Activated CD4-positive, alpha-beta T cell treated with anti-CD3 and anti-CD28 coated beads, Interleukin-2, Interleukin-4, amounts not matched to agents 100 ng/mL and 50 ng/mL, durations not matched to agents 16 hours and 8 hours (primary cell): ENCODE measurements around the gene RYR2.

Experiments used
- DNase-seq: peaks from one replicate; pipeline ENCODE4 v3.0.0-alpha.2; 2020; ENCODE audit warnings: low spot score

Gene RYR2

GRCh38 chr1:237201155-237201554 is 159.2 kb downstream of the RYR2 start:
- no peak for DNase-seq

- no peak for DNase-seq
Observed at GRCh38 chr1:237204841-237205240, 162.9 kb downstream of the RYR2 start.

DNA sequence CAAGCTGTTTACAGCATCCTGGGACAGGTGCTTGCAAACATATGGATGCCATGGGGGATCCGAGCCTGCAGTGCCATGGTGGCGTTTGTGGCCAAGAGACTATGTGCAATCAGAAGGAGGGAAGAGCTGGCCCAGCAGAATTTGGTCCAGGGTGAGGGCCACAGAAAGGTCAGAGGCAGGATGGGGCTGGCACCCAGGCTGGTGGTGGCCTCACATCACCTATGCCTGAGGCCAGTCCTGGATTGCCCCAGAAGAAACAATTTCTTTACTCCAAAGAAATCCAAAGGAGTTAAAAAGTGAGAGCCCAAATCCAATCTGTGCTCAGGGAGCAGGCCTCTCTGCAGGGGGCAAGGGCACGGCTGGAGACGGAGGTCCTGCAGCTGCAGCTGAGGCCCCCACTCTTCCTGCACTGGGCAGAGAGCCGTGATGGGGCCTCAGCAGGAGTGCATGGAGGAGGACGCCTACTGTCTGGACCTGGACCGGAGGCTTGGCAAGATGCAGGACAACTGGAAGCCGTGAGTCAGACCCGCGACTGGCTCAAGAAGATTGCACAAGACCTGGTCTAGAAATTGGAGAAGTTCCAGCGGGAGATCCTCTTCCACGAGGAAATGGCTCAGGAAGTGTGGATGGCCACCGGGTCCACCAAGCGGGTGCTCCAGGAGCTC is 163.5 kb downstream of the RYR2 start:
- DNase-seq, result no peak

GRCh38 chr1:237206065-237206414 is 164.1 kb downstream of the RYR2 start:
- no peak for DNase-seq

- no peak for DNase-seq
Observed at GRCh38 chr1:237211031-237211430, 169.0 kb downstream of the RYR2 start.

- DNase-seq, result no peak
Observed at GRCh38 chr1:237211540-237211939, 169.6 kb downstream of the RYR2 start.

DNA sequence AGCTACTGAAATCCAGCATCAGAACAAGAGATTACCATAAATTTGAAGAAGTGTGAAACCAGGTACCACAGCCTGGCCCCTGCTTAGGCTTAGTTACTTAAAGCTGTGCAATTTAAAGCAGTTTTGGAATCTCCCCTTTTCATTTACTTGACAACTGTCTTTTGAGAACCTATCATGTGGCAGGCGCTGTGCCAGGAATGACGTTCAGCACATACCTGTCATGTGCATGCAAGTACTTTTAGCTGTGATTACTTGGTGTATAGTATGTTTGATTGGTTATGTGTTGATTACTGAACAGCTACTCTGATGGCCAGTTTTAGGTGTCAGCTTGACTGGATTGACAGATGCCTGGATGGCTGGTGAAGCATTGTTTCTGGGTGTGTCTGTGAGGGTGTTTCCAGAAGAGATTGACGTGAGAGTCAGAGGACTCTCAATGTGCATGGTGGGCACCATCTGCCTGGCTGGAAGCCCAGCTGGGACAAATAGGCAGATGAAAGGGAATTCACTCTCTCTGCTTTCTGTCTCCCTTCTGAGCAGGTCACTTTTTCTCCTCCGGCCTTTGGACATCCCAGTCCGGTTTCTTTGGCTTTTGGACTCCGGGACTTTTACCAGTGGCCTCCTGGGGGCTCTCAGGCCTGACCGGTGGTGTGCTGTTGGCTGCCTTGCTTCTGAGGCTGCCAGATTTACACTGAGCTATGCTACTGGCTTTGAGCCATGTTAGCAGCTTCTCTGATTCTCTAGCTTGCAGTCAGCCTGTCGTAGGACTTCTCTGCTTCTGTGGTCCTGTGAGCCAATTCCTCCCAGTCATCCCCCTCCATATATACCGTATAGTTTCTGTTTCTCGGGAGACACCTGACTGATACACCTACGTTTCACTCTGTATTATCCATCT is 178.0 kb downstream of the RYR2 start:
- no peak for DNase-seq

- DNase-seq, result no peak
Observed at GRCh38 chr1:237223419-237223818, 181.4 kb downstream of the RYR2 start.

- no peak for DNase-seq
Observed at GRCh38 chr1:237226177-237226944, 184.4 kb downstream of the RYR2 start.

- DNase-seq, result no peak
Observed at GRCh38 chr1:237227476-237227875, 185.5 kb downstream of the RYR2 start.

DNA sequence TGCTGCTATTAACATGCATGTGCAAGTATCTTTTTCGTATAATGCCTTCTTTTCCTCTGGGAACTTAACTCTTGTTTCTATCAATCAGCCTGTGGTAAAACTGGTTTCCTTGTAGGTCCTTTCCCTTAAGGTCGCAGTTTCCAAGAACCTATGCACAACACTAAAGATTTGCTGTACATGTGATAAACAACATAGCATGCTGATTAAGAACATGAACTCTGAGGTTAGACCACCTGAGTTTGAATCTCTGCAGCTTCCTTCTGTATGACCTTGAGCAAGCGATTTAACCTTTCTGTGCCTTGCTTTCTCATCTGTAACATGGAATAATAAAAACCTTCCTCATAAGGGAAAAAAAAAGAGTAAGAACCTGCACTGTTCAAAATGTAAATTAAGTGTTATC is 186.4 kb downstream of the RYR2 start:
- peak; percentile 37 for DNase-seq

DNA sequence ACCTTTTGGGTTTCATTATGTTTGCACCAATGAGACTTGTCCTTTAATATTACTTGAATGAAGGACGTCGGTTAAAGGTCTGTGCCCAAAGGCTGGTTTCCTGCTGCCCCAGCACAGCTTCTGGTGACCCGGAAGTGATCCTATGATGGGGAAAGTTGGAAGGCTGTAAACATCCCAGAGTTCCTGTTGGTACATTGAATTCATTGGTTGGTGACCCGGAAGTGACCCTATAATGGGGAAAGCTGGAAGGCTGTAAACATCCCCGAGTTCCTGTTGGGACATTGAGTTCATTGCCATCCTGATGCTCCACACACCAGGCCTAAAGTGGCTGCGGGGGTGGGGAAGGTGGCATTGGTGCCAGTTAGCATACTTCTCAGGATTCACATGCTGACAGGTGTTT is 187.3 kb downstream of the RYR2 start:
- DNase-seq, result no peak

GRCh38 chr1:237232501-237232900 is 190.5 kb downstream of the RYR2 start:
- no peak for DNase-seq

DNA sequence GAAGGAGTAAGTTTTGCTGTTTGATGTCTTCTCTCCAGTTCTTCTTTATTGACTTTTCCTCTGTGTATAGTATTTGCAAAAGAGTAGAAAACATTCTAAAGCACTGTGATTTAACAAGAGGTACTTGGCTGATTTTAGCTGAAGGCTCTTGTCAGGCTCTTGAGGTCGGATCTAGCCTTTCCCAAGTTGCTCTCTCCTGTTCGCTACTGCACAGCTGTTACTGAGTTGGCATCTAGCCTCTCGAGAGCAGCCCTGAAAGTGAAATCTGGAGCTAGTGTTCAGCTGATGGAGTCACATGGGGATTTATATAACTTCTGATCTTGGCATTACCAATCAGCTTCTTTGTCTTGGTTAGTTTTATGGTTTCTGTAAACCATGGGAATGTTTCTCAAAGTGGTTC is 193.1 kb downstream of the RYR2 start:
- DNase-seq, result no peak

- DNase-seq, result no peak
Observed at GRCh38 chr1:237237721-237238120, 195.7 kb downstream of the RYR2 start.

GRCh38 chr1:237239248-237239647 is 197.3 kb downstream of the RYR2 start:
- DNase-seq, result no peak

DNA sequence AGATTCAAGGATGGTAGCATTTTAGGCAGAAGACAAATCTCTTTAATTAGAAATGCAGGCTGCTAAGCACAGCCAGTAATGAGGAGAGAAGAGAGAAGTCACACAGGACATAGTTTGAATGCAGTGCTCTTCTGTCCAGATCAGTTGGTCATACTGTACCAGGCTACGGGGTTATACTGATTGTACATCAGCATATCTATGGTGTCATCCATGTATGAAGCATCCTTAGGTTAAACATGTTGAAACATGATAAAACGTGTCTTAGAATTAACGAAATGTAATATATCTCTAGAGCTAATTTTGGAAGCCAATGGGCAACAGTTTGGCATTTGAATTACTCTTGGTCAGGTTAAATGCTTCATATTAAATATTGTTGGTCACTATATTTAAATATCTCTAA is 199.1 kb downstream of the RYR2 start:
- no peak for DNase-seq

GRCh38 chr1:237244778-237245177 is 202.8 kb downstream of the RYR2 start:
- DNase-seq, result no peak

- no peak for DNase-seq
Observed at GRCh38 chr1:237247442-237247841, 205.5 kb downstream of the RYR2 start.

GRCh38 chr1:237249120-237249519 is 207.1 kb downstream of the RYR2 start:
- DNase-seq, result peak; percentile 30

DNA sequence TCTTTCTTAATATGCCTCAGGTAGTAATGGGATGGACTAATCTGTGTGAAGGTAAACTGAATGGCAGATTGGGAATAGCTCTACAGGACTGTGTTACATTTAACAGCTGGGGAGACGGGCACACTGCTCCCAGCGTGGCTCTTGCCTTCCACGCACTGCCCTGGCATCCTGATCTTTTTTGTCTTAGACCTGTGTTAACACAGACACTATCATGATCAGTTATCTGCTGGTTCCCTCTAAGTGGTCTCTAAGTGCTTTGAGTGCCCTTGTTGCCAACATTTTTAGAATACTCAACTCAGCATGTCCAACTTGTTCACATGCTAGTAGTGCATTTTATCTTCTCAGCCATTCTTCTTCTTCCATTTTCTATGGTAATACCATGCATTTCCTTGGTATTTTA is 208.1 kb downstream of the RYR2 start:
- no peak for DNase-seq

- DNase-seq, result no peak
Observed at GRCh38 chr1:237255071-237255470, 213.1 kb downstream of the RYR2 start.

DNA sequence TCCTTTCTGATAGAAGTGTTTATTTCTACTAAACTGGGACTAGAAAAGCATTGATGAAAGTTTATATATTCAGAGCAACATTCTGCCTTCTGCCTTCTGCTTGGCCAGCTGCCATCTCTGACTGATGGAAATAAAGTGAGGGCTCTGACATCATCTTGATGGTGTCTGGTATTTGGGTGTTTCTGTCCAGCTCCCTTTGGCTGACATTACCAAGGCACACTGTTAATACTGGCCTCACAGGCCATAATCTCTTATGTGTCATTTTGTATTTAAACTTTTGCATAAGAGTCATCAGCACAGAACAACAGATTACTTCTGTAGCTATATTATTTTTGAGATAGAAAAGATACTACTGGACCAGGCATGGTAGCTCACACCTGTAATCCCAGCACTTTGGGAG is 216.9 kb downstream of the RYR2 start:
- DNase-seq, result no peak
